ENCODE measurements around the gene SEMA3C.

DNA sequence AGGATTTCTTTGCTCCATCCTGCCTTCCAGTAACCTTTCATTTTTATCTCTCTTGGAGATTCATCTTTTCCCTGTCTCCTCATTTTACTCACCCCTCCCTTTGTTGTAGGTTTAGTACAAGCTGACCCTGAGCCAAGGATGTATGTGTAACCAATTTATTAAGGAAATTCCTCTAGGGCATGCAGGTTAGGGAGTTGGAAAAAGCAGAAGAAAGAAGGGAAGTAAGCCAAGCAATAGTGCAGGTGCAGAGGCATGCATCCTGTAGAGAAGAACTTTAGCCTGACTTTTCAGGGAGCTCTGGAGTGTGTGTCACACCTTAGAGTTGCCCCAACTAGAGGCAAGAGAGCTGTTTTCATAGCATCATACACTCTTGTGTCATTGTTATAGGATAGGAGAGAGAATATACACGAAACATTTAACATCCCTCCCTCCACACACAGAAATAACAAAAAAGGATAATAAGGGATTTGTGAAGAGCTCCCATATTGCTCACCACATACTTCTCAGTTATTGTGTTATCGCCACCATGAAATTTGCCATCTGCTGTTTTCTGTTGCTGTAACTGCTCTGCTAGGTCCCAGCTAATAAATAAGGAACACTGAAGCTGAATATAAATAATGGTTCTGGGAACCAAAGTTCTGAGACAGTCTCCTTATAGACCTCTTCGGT lies 21.8 kb upstream of the SEMA3C start:
- TF ChIP-seq, protein P1, sequence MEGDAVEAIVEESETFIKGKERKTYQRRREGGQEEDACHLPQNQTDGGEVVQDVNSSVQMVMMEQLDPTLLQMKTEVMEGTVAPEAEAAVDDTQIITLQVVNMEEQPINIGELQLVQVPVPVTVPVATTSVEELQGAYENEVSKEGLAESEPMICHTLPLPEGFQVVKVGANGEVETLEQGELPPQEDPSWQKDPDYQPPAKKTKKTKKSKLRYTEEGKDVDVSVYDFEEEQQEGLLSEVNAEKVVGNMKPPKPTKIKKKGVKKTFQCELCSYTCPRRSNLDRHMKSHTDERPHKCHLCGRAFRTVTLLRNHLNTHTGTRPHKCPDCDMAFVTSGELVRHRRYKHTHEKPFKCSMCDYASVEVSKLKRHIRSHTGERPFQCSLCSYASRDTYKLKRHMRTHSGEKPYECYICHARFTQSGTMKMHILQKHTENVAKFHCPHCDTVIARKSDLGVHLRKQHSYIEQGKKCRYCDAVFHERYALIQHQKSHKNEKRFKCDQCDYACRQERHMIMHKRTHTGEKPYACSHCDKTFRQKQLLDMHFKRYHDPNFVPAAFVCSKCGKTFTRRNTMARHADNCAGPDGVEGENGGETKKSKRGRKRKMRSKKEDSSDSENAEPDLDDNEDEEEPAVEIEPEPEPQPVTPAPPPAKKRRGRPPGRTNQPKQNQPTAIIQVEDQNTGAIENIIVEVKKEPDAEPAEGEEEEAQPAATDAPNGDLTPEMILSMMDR (conservative IDR thresholded peaks at IDR 0.05; ENCODE audit: low read length): no peak
- no peak for TF ChIP-seq EZH2phosphoT487 (IDR thresholded peaks at IDR 0.05; ENCODE audit: borderline replicate concordance)

Data from Loucy (cell line).